ENCODE data around the gene NTRK3.

DNA sequence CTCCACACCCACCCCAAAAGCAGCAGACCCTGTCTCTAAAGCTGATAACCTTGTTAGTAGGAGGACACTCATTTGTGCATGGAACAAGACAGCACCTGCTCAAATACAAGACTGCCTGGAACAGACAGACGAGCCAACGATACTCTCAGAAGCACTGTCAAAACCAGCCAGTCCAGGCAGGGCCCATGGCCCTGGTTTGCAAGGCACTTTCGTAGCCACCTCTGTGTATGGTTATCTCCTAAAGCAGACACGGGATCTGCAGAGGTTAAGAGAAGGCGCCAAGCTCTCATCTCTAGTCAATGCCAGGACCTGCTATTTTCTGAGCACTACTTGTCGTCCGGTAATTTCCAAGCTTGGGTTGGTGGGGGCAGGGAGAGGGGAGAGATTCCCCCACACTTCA is 10.5 kb downstream of the NTRK3 start:
- TF ChIP-seq, protein P1, sequence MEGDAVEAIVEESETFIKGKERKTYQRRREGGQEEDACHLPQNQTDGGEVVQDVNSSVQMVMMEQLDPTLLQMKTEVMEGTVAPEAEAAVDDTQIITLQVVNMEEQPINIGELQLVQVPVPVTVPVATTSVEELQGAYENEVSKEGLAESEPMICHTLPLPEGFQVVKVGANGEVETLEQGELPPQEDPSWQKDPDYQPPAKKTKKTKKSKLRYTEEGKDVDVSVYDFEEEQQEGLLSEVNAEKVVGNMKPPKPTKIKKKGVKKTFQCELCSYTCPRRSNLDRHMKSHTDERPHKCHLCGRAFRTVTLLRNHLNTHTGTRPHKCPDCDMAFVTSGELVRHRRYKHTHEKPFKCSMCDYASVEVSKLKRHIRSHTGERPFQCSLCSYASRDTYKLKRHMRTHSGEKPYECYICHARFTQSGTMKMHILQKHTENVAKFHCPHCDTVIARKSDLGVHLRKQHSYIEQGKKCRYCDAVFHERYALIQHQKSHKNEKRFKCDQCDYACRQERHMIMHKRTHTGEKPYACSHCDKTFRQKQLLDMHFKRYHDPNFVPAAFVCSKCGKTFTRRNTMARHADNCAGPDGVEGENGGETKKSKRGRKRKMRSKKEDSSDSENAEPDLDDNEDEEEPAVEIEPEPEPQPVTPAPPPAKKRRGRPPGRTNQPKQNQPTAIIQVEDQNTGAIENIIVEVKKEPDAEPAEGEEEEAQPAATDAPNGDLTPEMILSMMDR (IDR thresholded peaks at IDR 0.05; ENCODE audit: low read depth, low read length, poor library complexity, severe bottlenecking), result no peak
- TF ChIP-seq EZH2phosphoT487 (IDR thresholded peaks at IDR 0.05; ENCODE audit: borderline replicate concordance, low read length), result no peak
